Measurements from ENCODE around the gene GAB2.

Gene GAB2

GRCh38 chr11:78428266-78428636 lies 10.6 kb upstream of the GAB2 start:
- DNase-seq (ENCODE audit: low read depth in 2 of 2) = no peak

- no peak for DNase-seq (ENCODE audit: low read depth in 2 of 2)
Observed at GRCh38 chr11:78427615-78428265, 10.1 kb upstream of the GAB2 start.

GRCh38 chr11:78426845-78427244 lies 9.2 kb upstream of the GAB2 start:
- DNase-seq (ENCODE audit: low read depth in 2 of 2) = no peak

- DNase-seq (ENCODE audit: low read depth in 2 of 2) = no peak
Observed at GRCh38 chr11:78425399-78426070, 7.9 kb upstream of the GAB2 start.

GRCh38 chr11:78424334-78425270 lies 7.0 kb upstream of the GAB2 start:
- no peak for DNase-seq (ENCODE audit: low read depth in 2 of 2)

GRCh38 chr11:78423241-78423640 lies 5.6 kb upstream of the GAB2 start:
- no peak for DNase-seq (ENCODE audit: low read depth in 2 of 2)

GRCh38 chr11:78420796-78421209 lies 3.2 kb upstream of the GAB2 start:
- no peak for DNase-seq (ENCODE audit: low read depth in 2 of 2)

- DNase-seq (ENCODE audit: low read depth in 2 of 2) = no peak
Observed at GRCh38 chr11:78420255-78420764, 2.7 kb upstream of the GAB2 start.

GRCh38 chr11:78419327-78419726 lies 1.7 kb upstream of the GAB2 start:
- no peak for DNase-seq (ENCODE audit: low read depth in 2 of 2)

- no peak for DNase-seq (ENCODE audit: low read depth in 2 of 2)
Observed at GRCh38 chr11:78418584-78419211, 1.1 kb upstream of the GAB2 start.

- DNase-seq (ENCODE audit: low read depth in 2 of 2) = peak; percentile 30 to 50
Observed at GRCh38 chr11:78417888-78418583, 416 bp upstream of the GAB2 start.

- peak; percentile 33 to 48 for DNase-seq (ENCODE audit: low read depth in 2 of 2)
Observed at GRCh38 chr11:78416285-78417174, 1.1 kb downstream of the GAB2 start.

- no peak for DNase-seq (ENCODE audit: low read depth in 2 of 2)
Observed at GRCh38 chr11:78415338-78415737, 2.3 kb downstream of the GAB2 start.

- no peak for DNase-seq (ENCODE audit: low read depth in 2 of 2)
Observed at GRCh38 chr11:78414321-78415051, 3.1 kb downstream of the GAB2 start.

GRCh38 chr11:78408619-78409018 lies 9.0 kb downstream of the GAB2 start:
- DNase-seq (ENCODE audit: low read depth in 2 of 2) = no peak

- DNase-seq (ENCODE audit: low read depth in 2 of 2) = no peak
Observed at GRCh38 chr11:78406568-78407196, 10.9 kb downstream of the GAB2 start.

- DNase-seq (ENCODE audit: low read depth in 2 of 2) = no peak
Observed at GRCh38 chr11:78405805-78406204, 11.8 kb downstream of the GAB2 start.

- no peak for DNase-seq (ENCODE audit: low read depth in 2 of 2)
Observed at GRCh38 chr11:78403781-78404180, 13.8 kb downstream of the GAB2 start.

- DNase-seq (ENCODE audit: low read depth in 2 of 2) = no peak
Observed at GRCh38 chr11:78402847-78403246, 14.8 kb downstream of the GAB2 start.
